Neural cell (in vitro differentiated cells): ENCODE results near the gene ACTL10. TPM values are rescaled to one million over a fixed set of nuclear protein-coding genes. Genes with fewer than 3 reads are reported as not detected.
A peak's percentile ranks its signal among the peaks of the same experiment; 100 is the strongest.

Source experiments
- H2AFZ ChIP-seq: fragments of 200-600, 300-800 bp; sonication (generic), shearing (Covaris generic); 2 replicates; pipeline ENCODE4 v1.6.0; 2014; ENCODE audit warnings: low read depth, mild to moderate bottlenecking, antibody characterized with exemption, low read length, moderate library complexity
- H3F3A ChIP-seq: fragments of 200-600 bp; shearing (Covaris generic); 2 replicates; pipeline ENCODE4 v1.6.1; 2016; ENCODE audit warnings: mild to moderate bottlenecking, moderate library complexity, mixed read lengths, antibody characterized with exemption, low read length; ENCODE audit not compliant: insufficient read depth, poor library complexity, severe bottlenecking
- H3K27ac ChIP-seq: fragments of 200-600, 300-800 bp; sonication (generic), shearing (Covaris generic); 2 replicates; pipeline ENCODE4 v1.5.1; 2014; ENCODE audit warnings: mild to moderate bottlenecking, low read length, moderate library complexity
- H3K27me3 ChIP-seq: fragments of 300-800, 200-600 bp; sonication (generic), shearing (Covaris generic); 2 replicates; pipeline ENCODE4 v1.6.0; 2014; ENCODE audit warnings: mild to moderate bottlenecking, low read depth, low read length, moderate library complexity; ENCODE audit not compliant: insufficient read depth
- H3K36me3 ChIP-seq: fragments of 300-800, 200-600 bp; sonication (generic), shearing (Covaris generic); 2 replicates; pipeline ENCODE4 v1.5.1; 2014; ENCODE audit warnings: mild to moderate bottlenecking, antibody characterized with exemption, low read length, moderate library complexity; ENCODE audit not compliant: insufficient read depth
- H3K4me2 ChIP-seq: fragments of 300-800, 200-600 bp; sonication (generic), shearing (Covaris generic); 2 replicates; pipeline ENCODE4 v1.6.0; 2014; ENCODE audit warnings: mild to moderate bottlenecking, low read length
- H3K4me3 ChIP-seq: fragments of 300-800, 200-600 bp; sonication (generic), shearing (Covaris generic); 2 replicates; pipeline ENCODE4 v1.5.1; 2014; ENCODE audit warnings: mild to moderate bottlenecking, low read length, moderate library complexity
- H3K79me2 ChIP-seq: fragments of 200-600 bp; shearing (Covaris generic); replicated peaks from 2 replicates; pipeline ENCODE4 v1.6.0; 2014; ENCODE audit warnings: mild to moderate bottlenecking, low read length, moderate library complexity; ENCODE audit not compliant: insufficient read depth
- H3K9ac ChIP-seq: fragments of 300-800, 200-600 bp; sonication (generic), shearing (Covaris generic); 2 replicates; pipeline ENCODE4 v1.6.1; 2016; ENCODE audit warnings: mild to moderate bottlenecking, low read length, mixed read lengths
- H3K9me2 ChIP-seq: fragments of 200-600 bp; shearing (Covaris generic); 2 replicates; pipeline ENCODE4 v1.6.1; 2016; ENCODE audit warnings: mild to moderate bottlenecking, low read length, mixed read lengths; ENCODE audit not compliant: insufficient read depth
- H3K9me3 ChIP-seq: fragments of 200-600, 300-800 bp; sonication (generic), shearing (Covaris generic); 2 replicates; pipeline ENCODE4 v1.6.1; 2016; ENCODE audit warnings: mild to moderate bottlenecking, mixed run types, low read length, moderate library complexity, mixed read lengths
- H4K20me1 ChIP-seq: fragments of 200-600 bp; shearing (Covaris generic); 2 replicates; pipeline ENCODE4 v1.6.1; 2016; ENCODE audit warnings: mild to moderate bottlenecking, mixed run types; ENCODE audit not compliant: insufficient read depth
- CTCF ChIP-seq: fragments of 450-650 bp; IDR thresholded peaks from 2 replicates; pipeline ENCODE4 v1.5.1; 2014; ENCODE audit warnings: antibody characterized with exemption, mild to moderate bottlenecking, moderate library complexity; ENCODE audit not compliant: poor library complexity, severe bottlenecking
- EP300 ChIP-seq: fragments of 450-650 bp; conservative IDR thresholded peaks from 2 replicates; pipeline ENCODE4 v1.6.1; 2014; ENCODE audit warnings: antibody characterized with exemption, mild to moderate bottlenecking, moderate library complexity; ENCODE audit not compliant: poor library complexity, severe bottlenecking
- EZH2 ChIP-seq: fragments of 200-600, 300-800 bp; shearing (Covaris generic), sonication (generic); IDR thresholded peaks from 2 replicates; pipeline ENCODE4 v1.6.1; 2014; ENCODE audit warnings: antibody characterized with exemption, low read length, borderline replicate concordance, mild to moderate bottlenecking; ENCODE audit not compliant: insufficient read depth, poor library complexity, severe bottlenecking
- MXI1 ChIP-seq: fragments of 450-650 bp; conservative IDR thresholded peaks from 2 replicates; pipeline ENCODE4 v1.6.1; 2014; ENCODE audit warnings: antibody characterized with exemption, mild to moderate bottlenecking; ENCODE audit not compliant: poor library complexity, severe bottlenecking
- POLR2AphosphoS5 ChIP-seq: IDR thresholded peaks from 2 replicates; pipeline ENCODE4 v1.6.1; 2012
- RAD21 ChIP-seq: fragments of 450-650 bp; conservative IDR thresholded peaks from 2 replicates; pipeline ENCODE4 v1.6.1; 2014; ENCODE audit warnings: antibody characterized with exemption, mild to moderate bottlenecking, moderate library complexity
- REST ChIP-seq: IDR thresholded peaks from 2 replicates; pipeline ENCODE4 v1.6.1; 2012; ENCODE audit warnings: borderline replicate concordance
- SMC3 ChIP-seq: fragments of 450-650 bp; conservative IDR thresholded peaks from 2 replicates; pipeline ENCODE4 v1.6.1; 2014; ENCODE audit warnings: antibody characterized with exemption, mild to moderate bottlenecking, moderate library complexity; ENCODE audit not compliant: poor library complexity
- TAF1 ChIP-seq: IDR thresholded peaks from 2 replicates; pipeline ENCODE4 v1.6.1; 2012; ENCODE audit warnings: low read depth
- polyA plus RNA-seq: library from polyadenylated mRNA; depleted of rRNA; stranded (reverse); fragments of >200 nt; gene quantifications from 2 replicates; pipeline ENCODE4 v1.2.3, GENCODE V29; 2014

Gene ACTL10
- polyA plus RNA-seq, 1 donor from 2014 or later, result not detected

GRCh38 chr20:33673114-33673409, 6.3 kb downstream of the ACTL10 start:
- no peaks in the 10 kb centered on the region for H3K9me2 ChIP-seq
- peak overlapping the region; percentile 66 for H3K4me3 ChIP-seq
- no peak overlapping the region for H2AFZ ChIP-seq
- H3K27ac ChIP-seq, result no peak overlapping the region
- H3K9ac ChIP-seq, result no peak overlapping the region
- peaks cover 4% of the 10 kb centered on the region for H3F3A ChIP-seq
- H3K4me2 ChIP-seq, result no peak overlapping the region
- no peaks in the 10 kb centered on the region for H3K79me2 ChIP-seq
- no peaks in the 10 kb centered on the region for H4K20me1 ChIP-seq
- H3K27me3 ChIP-seq, result no peaks in the 10 kb centered on the region
- TF ChIP-seq SMC3, result no peak
- TF ChIP-seq POLR2AphosphoS5, result no peak
- TF ChIP-seq RAD21, result no peak
- TF ChIP-seq TAF1, result no peak
- TF ChIP-seq CTCF, result no peak
- no peak for TF ChIP-seq EP300
- no peak for TF ChIP-seq REST
- no peak for TF ChIP-seq MXI1
- TF ChIP-seq EZH2, result no peak
- no peaks in the 10 kb centered on the region for H3K36me3 ChIP-seq
- H3K9me3 ChIP-seq, result no peaks in the 10 kb centered on the region

GRCh38 chr20:33673410-33674293, 6.9 kb downstream of the ACTL10 start:
- Histone ChIP-seq H3K27me3 (no peaks in the 10 kb centered on the region), H3K4me2 (no peak overlapping the region), H3K4me3 (peak overlapping the region; percentile 66), H3K9ac (peak overlapping the region; percentile 61), H3K9me3 (no peaks in the 10 kb centered on the region), H3K79me2 (no peaks in the 10 kb centered on the region), H3K9me2 (no peaks in the 10 kb centered on the region), H3K36me3 (no peaks in the 10 kb centered on the region), H2AFZ (no peak overlapping the region), H3F3A (peaks cover 4% of the 10 kb centered on the region), H3K27ac (no peak overlapping the region), H4K20me1 (no peaks in the 10 kb centered on the region)
- no peak for TF ChIP-seq POLR2AphosphoS5
- TF ChIP-seq CTCF, result no peak
- TF ChIP-seq SMC3, result no peak
- TF ChIP-seq REST, result no peak
- TF ChIP-seq EP300, result no peak
- TF ChIP-seq TAF1, result no peak
- no peak for TF ChIP-seq MXI1
- no peak for TF ChIP-seq RAD21
- no peak for TF ChIP-seq EZH2
